SK-N-MC (cell line): ENCODE results near the gene PTPRG.

ENCODE experiments used
- DNase-seq: peaks from one replicate; pipeline ENCODE4 v3.0.0-alpha.2; 2011; ENCODE audit warnings: low read depth, low spot score
- H3K27ac ChIP-seq: fragments of 200-600 bp; sonication (generic); 2 replicates; pipeline ENCODE4 v1.5.1; 2016; ENCODE audit warnings: mixed run types
- H3K36me3 ChIP-seq: fragments of 200-600 bp; sonication (generic); 2 replicates; pipeline ENCODE4 v1.6.1; 2017; ENCODE audit warnings: antibody characterized with exemption, low read length, mixed read lengths; ENCODE audit not compliant: insufficient read depth
- H3K4me3 ChIP-seq: fragments of 200-600 bp; sonication (generic); 2 replicates; pipeline ENCODE4 v1.5.1; 2016
- H3K9ac ChIP-seq: fragments of 200-600 bp; sonication (generic); 2 replicates; pipeline ENCODE4 v1.8.0; 2017; ENCODE audit warnings: mixed run types, mixed read lengths; ENCODE audit not compliant: insufficient read length
- H3K9me3 ChIP-seq: fragments of 200-600 bp; sonication (generic); 2 replicates; pipeline ENCODE4 v1.6.1; 2017; ENCODE audit warnings: low read depth, mild to moderate bottlenecking, antibody characterized with exemption, low read length, moderate library complexity, mixed read lengths
- EZH2 ChIP-seq: fragments of 200-600 bp; sonication (generic); IDR thresholded peaks from one replicate; pipeline ENCODE4 v1.6.1; 2017; ENCODE audit warnings: antibody characterized with exemption
- FOXP2 ChIP-seq: optimal IDR thresholded peaks from 2 replicates; pipeline ENCODE3; 2011; ENCODE audit warnings: mild to moderate bottlenecking, moderate library complexity; ENCODE audit not compliant: insufficient read depth; ENCODE audit errors: extremely low read length, control extremely low read depth
- POLR2AphosphoS5 ChIP-seq: IDR thresholded peaks from 2 replicates; pipeline ENCODE4 v1.6.1; 2012; ENCODE audit warnings: mild to moderate bottlenecking, low read depth, low read length, borderline replicate concordance

The PTPRG gene

DNA sequence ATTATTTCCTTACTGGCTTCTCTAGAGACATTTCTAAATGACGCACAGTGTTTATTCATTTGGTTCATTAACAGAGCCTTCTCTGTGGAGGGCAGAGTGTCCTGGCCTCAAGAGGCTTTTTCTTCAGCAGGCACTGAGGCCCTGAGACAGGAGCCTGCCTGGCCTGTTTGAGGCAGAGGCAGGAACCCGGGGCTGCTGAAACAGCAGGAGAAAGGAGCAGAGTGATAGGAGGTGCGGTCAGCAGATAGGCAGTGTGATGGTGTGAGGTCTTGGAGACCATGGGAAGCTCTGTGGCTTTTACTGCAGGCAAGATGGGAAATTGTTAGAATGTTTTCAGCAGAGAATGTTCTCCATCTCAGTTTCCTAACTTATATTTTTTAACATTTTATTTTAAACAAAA, 453.7 kb downstream of the PTPRG start:
- H3K27ac ChIP-seq = no peak overlapping the region
- H3K36me3 ChIP-seq = no peaks in the 10 kb centered on the region
- no peak for DNase-seq
- no peak overlapping the region for H3K4me3 ChIP-seq
- no peak overlapping the region for H3K9ac ChIP-seq
- H3K9me3 ChIP-seq = no peaks in the 10 kb centered on the region
- TF ChIP-seq EZH2 = no peak
- TF ChIP-seq FOXP2 = no peak
- TF ChIP-seq POLR2AphosphoS5 = no peak

GRCh38 chr3:62019906-62020305, 458.5 kb downstream of the PTPRG start:
- Histone ChIP-seq H3K36me3 (no peaks in the 10 kb centered on the region), H3K4me3 (no peak overlapping the region), H3K9ac (no peak overlapping the region), H3K27ac (no peak overlapping the region), H3K9me3 (no peaks in the 10 kb centered on the region)
- TF ChIP-seq POLR2AphosphoS5 (no peak), EZH2 (no peak), FOXP2 (no peak)
- DNase-seq = no peak

DNA sequence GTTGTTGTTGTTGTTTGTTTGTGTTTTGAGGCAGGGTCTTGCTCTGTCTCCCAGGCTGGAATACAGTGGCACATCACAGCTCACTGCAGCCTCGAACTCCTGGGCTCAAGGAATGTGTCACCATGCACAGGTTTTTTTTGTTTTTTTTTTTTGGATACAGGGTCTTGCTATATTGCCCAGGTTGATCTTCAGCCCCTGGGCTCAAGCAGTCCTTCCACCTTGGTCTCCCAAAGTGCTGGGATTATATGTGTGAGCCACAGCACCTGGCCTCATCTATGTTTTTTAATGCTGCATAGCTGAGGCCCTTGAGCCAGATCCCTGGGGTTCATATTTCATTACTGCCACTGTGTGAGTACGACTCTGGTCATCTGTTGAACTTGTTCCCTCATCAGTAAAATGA, 459.3 kb downstream of the PTPRG start:
- Histone ChIP-seq H3K9me3 (no peaks in the 10 kb centered on the region), H3K9ac (no peak overlapping the region)
- no peak for DNase-seq

DNA sequence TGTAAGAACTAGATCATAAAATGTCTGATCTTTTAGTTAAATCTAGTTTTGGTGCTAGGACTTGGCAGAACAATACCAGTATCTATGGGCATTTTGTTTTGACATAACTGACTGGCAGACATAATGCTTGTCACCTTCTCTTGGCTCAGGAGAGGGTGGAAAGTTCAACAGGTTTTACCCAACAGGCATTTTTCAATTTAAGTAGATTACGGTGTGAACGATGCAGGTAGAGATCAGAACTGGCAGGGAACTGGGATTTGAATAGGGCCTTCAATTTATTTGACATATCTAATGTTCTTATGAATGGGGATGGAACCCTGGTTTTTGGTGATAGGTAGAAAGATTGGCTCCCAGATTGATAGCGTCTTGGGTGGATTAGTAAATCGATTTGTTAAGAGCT, 460.9 kb downstream of the PTPRG start:
- no peak overlapping the region for H3K27ac ChIP-seq
- H3K9ac ChIP-seq = no peak overlapping the region
- no peaks in the 10 kb centered on the region for H3K36me3 ChIP-seq
- TF ChIP-seq FOXP2 = no peak
- TF ChIP-seq EZH2 = no peak
- no peak for DNase-seq
- no peaks in the 10 kb centered on the region for H3K9me3 ChIP-seq
- H3K4me3 ChIP-seq = no peak overlapping the region

More for the DNA sequence above, 459.3 kb downstream of the PTPRG start:
- Histone ChIP-seq H3K36me3 (no peaks in the 10 kb centered on the region), H3K27ac (no peak overlapping the region), H3K4me3 (no peak overlapping the region)
- TF ChIP-seq POLR2AphosphoS5 (no peak), FOXP2 (no peak), EZH2 (no peak)

- no peaks in the 10 kb centered on the region for H3K36me3 ChIP-seq
- DNase-seq = no peak
- no peak overlapping the region for H3K27ac ChIP-seq
- no peak overlapping the region for H3K9ac ChIP-seq
- H3K9me3 ChIP-seq = no peaks in the 10 kb centered on the region
- no peak for TF ChIP-seq POLR2AphosphoS5
- TF ChIP-seq EZH2 = no peak
- TF ChIP-seq FOXP2 = no peak
- H3K4me3 ChIP-seq = no peak overlapping the region
These were observed 463.5 kb downstream of the PTPRG start for GRCh38 chr3:62024882-62025281.

DNA sequence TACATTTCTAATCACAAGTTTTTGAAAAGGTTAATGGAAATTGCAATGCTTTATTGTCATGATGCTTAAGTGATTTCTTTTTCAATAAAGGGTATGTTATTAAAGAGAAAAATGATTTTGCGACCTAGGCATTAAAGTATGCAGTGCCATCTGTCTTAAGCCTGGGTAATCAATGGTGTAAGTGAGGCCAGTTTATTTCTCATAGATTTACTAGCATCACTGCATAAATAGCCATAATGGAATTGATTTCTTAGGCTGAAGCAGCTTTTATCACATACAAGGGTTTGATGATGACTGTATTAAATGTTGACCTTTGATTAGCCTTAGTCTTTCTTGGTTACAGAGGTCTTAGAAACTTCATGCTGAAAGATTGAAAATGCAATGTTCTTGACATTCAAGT, 464.5 kb downstream of the PTPRG start:
- H3K27ac ChIP-seq = no peak overlapping the region
- H3K4me3 ChIP-seq = no peak overlapping the region
- H3K36me3 ChIP-seq = no peaks in the 10 kb centered on the region
- H3K9ac ChIP-seq = no peak overlapping the region
- no peak for DNase-seq
- no peaks in the 10 kb centered on the region for H3K9me3 ChIP-seq
- no peak for TF ChIP-seq EZH2
- TF ChIP-seq FOXP2 = no peak
- TF ChIP-seq POLR2AphosphoS5 = no peak

GRCh38 chr3:62027241-62027640, 465.9 kb downstream of the PTPRG start:
- Histone ChIP-seq H3K9me3 (no peaks in the 10 kb centered on the region), H3K9ac (no peak overlapping the region), H3K4me3 (no peak overlapping the region), H3K36me3 (no peaks in the 10 kb centered on the region), H3K27ac (no peak overlapping the region)
- DNase-seq = no peak
- TF ChIP-seq EZH2 (no peak), FOXP2 (no peak), POLR2AphosphoS5 (no peak)

- no peaks in the 10 kb centered on the region for H3K36me3 ChIP-seq
- H3K9ac ChIP-seq = no peak overlapping the region
- TF ChIP-seq EZH2 = no peak
- TF ChIP-seq FOXP2 = no peak
- TF ChIP-seq POLR2AphosphoS5 = no peak
- H3K9me3 ChIP-seq = no peaks in the 10 kb centered on the region
- DNase-seq = no peak
- H3K4me3 ChIP-seq = no peak overlapping the region
- no peak overlapping the region for H3K27ac ChIP-seq
These were observed 466.4 kb downstream of the PTPRG start for GRCh38 chr3:62027796-62028195.

GRCh38 chr3:62028236-62028635, 466.9 kb downstream of the PTPRG start:
- H3K9ac ChIP-seq = no peak overlapping the region
- no peaks in the 10 kb centered on the region for H3K9me3 ChIP-seq
- DNase-seq = no peak
- no peak for TF ChIP-seq EZH2
- TF ChIP-seq FOXP2 = no peak
- TF ChIP-seq POLR2AphosphoS5 = no peak
- H3K4me3 ChIP-seq = no peak overlapping the region
- no peak overlapping the region for H3K27ac ChIP-seq
- no peaks in the 10 kb centered on the region for H3K36me3 ChIP-seq

DNA sequence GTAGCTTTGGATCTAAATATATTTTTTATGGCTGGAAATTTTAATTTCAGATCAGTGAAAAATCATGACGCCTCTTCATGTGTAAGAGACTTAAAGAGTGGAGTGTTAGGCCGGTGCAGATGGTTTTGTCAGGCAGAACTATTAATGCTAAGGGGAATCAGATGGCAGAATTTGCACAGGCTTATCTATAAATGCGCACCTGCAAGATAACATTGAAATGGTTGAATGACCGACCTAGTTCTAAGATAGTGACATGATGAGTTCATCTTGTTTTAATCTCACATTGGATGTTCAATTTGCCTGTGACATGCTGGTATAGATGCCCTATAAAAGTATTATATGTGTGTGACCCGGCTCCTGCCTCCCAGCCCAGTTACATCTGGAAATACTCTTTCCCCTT, 471.4 kb downstream of the PTPRG start:
- H3K27ac ChIP-seq = no peak overlapping the region
- H3K9me3 ChIP-seq = no peaks in the 10 kb centered on the region
- DNase-seq = no peak
- no peak overlapping the region for H3K4me3 ChIP-seq
- no peaks in the 10 kb centered on the region for H3K36me3 ChIP-seq
- no peak for TF ChIP-seq EZH2
- TF ChIP-seq FOXP2 = no peak
- no peak for TF ChIP-seq POLR2AphosphoS5
- no peak overlapping the region for H3K9ac ChIP-seq
